Upper lobe of left lung (tissue), 4 donors: ENCODE measurements around the gene PTPRD.

Experiments
- POLR2A ChIP-seq, 4 donors: fragments of 450-650 bp; IDR thresholded peaks; one replicate each; pipeline ENCODE4 v1.5.1; 2016 to 2017; ENCODE audit warnings: antibody characterized with exemption in 4 of 4, mild to moderate bottlenecking in 2 of 4
- POLR2AphosphoS5 ChIP-seq, 2 donors: sonication (generic); formaldehyde crosslinking; IDR thresholded peaks; one replicate each; pipeline ENCODE4 v1.5.1; 2017; ENCODE audit warnings: antibody characterized with exemption in 2 of 2
- TF ChIP-seq, protein P1 (sequence below), 6 experiments: fragments of 450-650 bp in 4 of 6; fragments of 200-600 bp in 2 of 6; sonication (generic) in 2 of 6; IDR thresholded peaks; one replicate each; pipeline ENCODE4 v1.5.1; 2016 to 2019; ENCODE audit warnings: antibody characterized with exemption in 6 of 6

DNA sequence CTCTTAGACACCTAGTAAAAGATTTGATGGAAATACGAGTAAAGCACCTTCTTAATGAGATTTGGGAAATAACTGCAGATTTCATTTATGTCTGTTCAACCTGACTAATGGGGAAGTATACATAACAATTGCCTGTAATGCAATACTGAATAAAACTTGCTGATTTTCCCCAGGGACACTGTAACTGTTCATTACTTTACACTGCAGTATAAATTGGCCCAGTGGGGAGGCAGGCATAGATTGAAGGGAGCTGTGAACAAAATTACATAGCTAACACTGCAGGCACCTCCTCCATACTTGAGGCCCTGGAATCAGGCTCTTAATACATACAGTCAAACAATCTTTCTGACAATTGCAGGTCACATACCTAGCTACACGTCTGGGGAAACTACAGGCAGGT lies 216.2 kb downstream of the PTPRD start:
- TF ChIP-seq, protein P1, sequence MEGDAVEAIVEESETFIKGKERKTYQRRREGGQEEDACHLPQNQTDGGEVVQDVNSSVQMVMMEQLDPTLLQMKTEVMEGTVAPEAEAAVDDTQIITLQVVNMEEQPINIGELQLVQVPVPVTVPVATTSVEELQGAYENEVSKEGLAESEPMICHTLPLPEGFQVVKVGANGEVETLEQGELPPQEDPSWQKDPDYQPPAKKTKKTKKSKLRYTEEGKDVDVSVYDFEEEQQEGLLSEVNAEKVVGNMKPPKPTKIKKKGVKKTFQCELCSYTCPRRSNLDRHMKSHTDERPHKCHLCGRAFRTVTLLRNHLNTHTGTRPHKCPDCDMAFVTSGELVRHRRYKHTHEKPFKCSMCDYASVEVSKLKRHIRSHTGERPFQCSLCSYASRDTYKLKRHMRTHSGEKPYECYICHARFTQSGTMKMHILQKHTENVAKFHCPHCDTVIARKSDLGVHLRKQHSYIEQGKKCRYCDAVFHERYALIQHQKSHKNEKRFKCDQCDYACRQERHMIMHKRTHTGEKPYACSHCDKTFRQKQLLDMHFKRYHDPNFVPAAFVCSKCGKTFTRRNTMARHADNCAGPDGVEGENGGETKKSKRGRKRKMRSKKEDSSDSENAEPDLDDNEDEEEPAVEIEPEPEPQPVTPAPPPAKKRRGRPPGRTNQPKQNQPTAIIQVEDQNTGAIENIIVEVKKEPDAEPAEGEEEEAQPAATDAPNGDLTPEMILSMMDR (IDR thresholded peaks at IDR 0.05): no peak
- TF ChIP-seq POLR2AphosphoS5 (IDR thresholded peaks at IDR 0.05) (no peak), POLR2A (IDR thresholded peaks at IDR 0.05) (no peak)
